GM12878 (cell line): ENCODE measurements around the gene SLCO4A1. TPM values are rescaled to one million over a fixed set of nuclear protein-coding genes. Genes with fewer than 3 reads are reported as not detected.

Experiments used
- ATAC-seq: fragments of 200-7000 bp; cut with Tn5 transposase; 3 replicates; pipeline ENCODE4 v1.9.1; 2020; ENCODE audit warnings: mild to moderate bottlenecking, moderate library complexity
- BruUV-seq: library from RNA; stranded (reverse); fragments of 400-500 nt; replicated peaks from 2 replicates; lab custom pipeline; 2021; lab: Mats Ljungman, UMichigan
- CTCF ChIA-PET: fragments of 300-600 bp; sonication (Branson Sonifier 250); formaldehyde crosslinking; extraction: SDS; loops from one replicate; lab custom pipeline; 2021; ENCODE audit warnings: inconsistent platforms; lab: Yijun Ruan, JAX
- POLR2A ChIA-PET: fragments of 350-600 bp; formaldehyde crosslinking; extraction: SDS; loops from one replicate; lab custom pipeline; 2021; ENCODE audit warnings: inconsistent platforms; lab: Charles Lee
- RAD21 ChIA-PET: fragments of 300-600 bp; sonication (Branson Sonifier 250); formaldehyde crosslinking; loops from one replicate; lab custom pipeline; 2023; ENCODE audit warnings: antibody characterized with exemption; ENCODE audit not compliant: unreplicated experiment; lab: Charles Lee
- SMC1A ChIA-PET: fragments of 300-600 bp; sonication (Branson Sonifier 250); formaldehyde crosslinking; loops from one replicate; lab custom pipeline; 2023; ENCODE audit not compliant: unreplicated experiment, uncharacterized antibody; lab: Charles Lee
- DNase-seq: peaks from one replicate; pipeline ENCODE4 v3.0.0-alpha.2; 2011; ENCODE audit warnings: low read depth, low spot score
- FAIRE-seq: peaks from 3 replicates; lab custom pipeline; 2011; peaks lifted over from hg19 to GRCh38; lab: Jason Lieb, UNC
- H2AFZ ChIP-seq: 2 replicates; pipeline ENCODE4 v1.6.0; 2011; ENCODE audit warnings: low read depth, low read length, control low read depth; ENCODE audit not compliant: control insufficient read depth
- H3K27ac ChIP-seq: 2 replicates; pipeline ENCODE4 v1.5.1; 2011; ENCODE audit warnings: control low read depth; ENCODE audit not compliant: control insufficient read depth, insufficient read depth
- H3K27me3 ChIP-seq, 2 experiments: replicated peaks in 1 of 2; 2 replicates each; pipeline versions ENCODE4 v1.6.0 to v1.6.1; 2011; ENCODE audit warnings: low read length in 1 of 2; ENCODE audit not compliant: control insufficient read depth in 2 of 2, insufficient read depth in 2 of 2
- H3K36me3 ChIP-seq, 2 experiments: 2 replicates each; pipeline ENCODE4 v1.5.1; 2011; ENCODE audit warnings: low read length in 1 of 2; ENCODE audit not compliant: control insufficient read depth in 2 of 2, insufficient read depth in 2 of 2
- H3K4me1 ChIP-seq: 2 replicates; pipeline ENCODE4 v1.6.1; 2011; ENCODE audit warnings: mild to moderate bottlenecking, low read length, moderate library complexity, mixed read lengths; ENCODE audit not compliant: control insufficient read depth, insufficient read depth
- H3K4me2 ChIP-seq: 2 replicates; pipeline ENCODE4 v1.6.0; 2011; ENCODE audit warnings: control low read depth; ENCODE audit not compliant: control insufficient read depth, insufficient read depth
- H3K4me3 ChIP-seq: fragments of 200-600 bp; sonication (generic); 2 replicates; pipeline ENCODE4 v1.5.1; 2016
- H3K79me2 ChIP-seq: 2 replicates; pipeline ENCODE4 v1.6.0; 2011; ENCODE audit warnings: low read length; ENCODE audit not compliant: control insufficient read depth, insufficient read depth
- H3K9ac ChIP-seq: 2 replicates; pipeline ENCODE4 v1.8.0; 2011; ENCODE audit warnings: low read length, control low read depth, mixed read lengths; ENCODE audit not compliant: control insufficient read depth, insufficient read depth
- H3K9me3 ChIP-seq: replicated peaks from 3 replicates; pipeline ENCODE4 v1.5.1; 2011; ENCODE audit warnings: mild to moderate bottlenecking, low read length; ENCODE audit not compliant: control insufficient read depth, insufficient read depth
- H4K20me1 ChIP-seq: 2 replicates; pipeline ENCODE4 v1.6.0; 2011; ENCODE audit not compliant: control insufficient read depth, insufficient read depth
- CREB1 ChIP-seq: IDR thresholded peaks from 2 replicates; pipeline ENCODE4 v1.6.1; 2012; ENCODE audit warnings: low read depth, mild to moderate bottlenecking, inconsistent platforms
- EGR1 ChIP-seq, 2 experiments: IDR thresholded peaks; 1 replicate in 1 of 2; 2 replicates in 1 of 2; pipeline ENCODE4 v1.6.1; 2011 to 2012; ENCODE audit warnings: low read depth in 2 of 2, low read length in 2 of 2, borderline replicate concordance in 1 of 2, mild to moderate bottlenecking in 1 of 2, moderate library complexity in 1 of 2
- HSF1 ChIP-seq: fragments of 150-350 bp; IDR thresholded peaks from 2 replicates; pipeline ENCODE4 v1.6.1; 2014; ENCODE audit warnings: mild to moderate bottlenecking, low read depth, low read length
- IRF3 ChIP-seq: fragments of 450-650 bp; IDR thresholded peaks from 2 replicates; pipeline ENCODE4 v1.6.1; 2014; ENCODE audit warnings: mild to moderate bottlenecking
- KLF5 ChIP-seq: fragments of 450-650 bp; IDR thresholded peaks from 2 replicates; pipeline ENCODE4 v1.6.1; 2014; ENCODE audit warnings: mild to moderate bottlenecking; ENCODE audit not compliant: partially characterized antibody
- PAX8 ChIP-seq: fragments of 450-650 bp; IDR thresholded peaks from 2 replicates; pipeline ENCODE4 v1.6.1; 2017; ENCODE audit warnings: mild to moderate bottlenecking, moderate library complexity
- RUNX3 ChIP-seq: IDR thresholded peaks from 2 replicates; pipeline ENCODE4 v1.6.1; 2012; ENCODE audit warnings: low read length, inconsistent platforms
- SMAD1 ChIP-seq: fragments of 450-650 bp; IDR thresholded peaks from 2 replicates; pipeline ENCODE4 v1.6.1; 2018; ENCODE audit warnings: mild to moderate bottlenecking, low read depth; ENCODE audit not compliant: partially characterized antibody
- SPI1 ChIP-seq: IDR thresholded peaks from 2 replicates; pipeline ENCODE4 v1.6.1; 2011; ENCODE audit warnings: low read depth, mild to moderate bottlenecking, low read length, moderate library complexity, borderline replicate concordance; ENCODE audit not compliant: insufficient read depth
- ZNF207 ChIP-seq: fragments of 450-650 bp; IDR thresholded peaks from 2 replicates; pipeline ENCODE4 v1.6.1; 2014; ENCODE audit warnings: antibody characterized with exemption, mild to moderate bottlenecking, borderline replicate concordance
- ZNF24 ChIP-seq: fragments of 450-650 bp; IDR thresholded peaks from 2 replicates; pipeline ENCODE4 v1.6.1; 2017; ENCODE audit warnings: antibody characterized with exemption, mild to moderate bottlenecking
- WGBS: methylation state at CpG from one replicate; pipeline ENCODE4 v1.1.6; 2016; ENCODE audit warnings: low lambda C conversion rate; ENCODE audit not compliant: insufficient replicate concordance, insufficient coverage; ENCODE audit errors: missing lambda C conversion rate; 5-methylcytosine and 5-hydroxymethylcytosine counted together
- in situ Hi-C: fragments of 300-500 bp; cut with MboI; formaldehyde crosslinking; loops from 9 replicates; pipeline ENCODE4 v1.14.3; 2018; ENCODE audit warnings: mixed read lengths
- intact Hi-C: fragments of 100-400 bp; cut with micrococcal nuclease; formaldehyde crosslinking; loops from one replicate; pipeline ENCODE4 v1.14.2; 2022; ENCODE audit not compliant: unreplicated experiment
- polyA plus RNA-seq, 11 experiments: library from polyadenylated mRNA; depleted of rRNA in 4 of 11; unstranded in 6 of 11; stranded (reverse) in 5 of 11; fragments of >200 nt; fragmentation: Nextera tagmentation in 4 of 11; fragmentation: Illumina TruSeq in 1 of 11; extraction: Ambion mirVana in 4 of 11; extraction: Trizol in 1 of 11; gene quantifications; 1 replicate in 1 of 11; 2 replicates in 10 of 11; pipeline versions ENCODE4 v1.2.1 to v1.2.3, GENCODE V29; 2011 to 2016; ENCODE audit warnings: inconsistent platforms in 2 of 11, missing spikeins in 2 of 11, low read depth in 1 of 11
- total RNA-seq, 4 experiments: library from RNA; depleted of rRNA in 3 of 4; stranded (reverse); fragments of >200 nt in 3 of 4; fragmentation: Illumina TruSeq in 1 of 4; extraction: Trizol in 1 of 4; gene quantifications; 2 replicates each; pipeline versions ENCODE4 v1.2.1 to v1.2.3, GENCODE V29; 2013 to 2021
- TF ChIP-seq, protein P1 (sequence below): IDR thresholded peaks from 2 replicates; pipeline ENCODE4 v1.6.1; 2012; ENCODE audit warnings: low read depth, low read length, improper control_type of control experiment

The SLCO4A1 gene
- total and polyA plus RNA-seq, 10 of the 15 experiments (the other 5 are each of a cell fraction or from before 2014, with no cell fraction given) = 2.1 to 30.7 (median 12.0) TPM

- BruUV-seq = no TSS peak
- Histone ChIP-seq H3K4me3 (no peak overlapping the region), H3K36me3 (peaks cover 6 to 7% of the 10 kb centered on the region in 2 experiments; a peak in 3 of 4 replicates), H3K4me1 (no peaks in the 10 kb centered on the region), H3K9me3 (no peaks in the 10 kb centered on the region), H3K9ac (no peak overlapping the region), H2AFZ (no peak overlapping the region), H4K20me1 (no peaks in the 10 kb centered on the region), H3K27ac (no peak overlapping the region), H3K4me2 (no peak overlapping the region), H3K79me2 (no peaks in the 10 kb centered on the region), H3K27me3 (no peaks in the 10 kb centered on the region)
- intact Hi-C loops (no loop called here), in situ Hi-C loops (no loop called here)
- ATAC-seq (no peak), FAIRE-seq (no peak), DNase-seq (no peak)
- POLR2A ChIA-PET = no interaction called here
- no peak for TF ChIP-seq HSF1
- TF ChIP-seq PAX8 = no peak
- TF ChIP-seq RUNX3 = no peak
- no peak for TF ChIP-seq ZNF24
- no peak for TF ChIP-seq IRF3
- no peak for TF ChIP-seq EGR1 (IDR thresholded peaks at IDR 0.05; ENCODE audit: borderline replicate concordance in 1 of 2, low read depth in 2 of 2, low read length in 2 of 2)
- TF ChIP-seq, protein P1, sequence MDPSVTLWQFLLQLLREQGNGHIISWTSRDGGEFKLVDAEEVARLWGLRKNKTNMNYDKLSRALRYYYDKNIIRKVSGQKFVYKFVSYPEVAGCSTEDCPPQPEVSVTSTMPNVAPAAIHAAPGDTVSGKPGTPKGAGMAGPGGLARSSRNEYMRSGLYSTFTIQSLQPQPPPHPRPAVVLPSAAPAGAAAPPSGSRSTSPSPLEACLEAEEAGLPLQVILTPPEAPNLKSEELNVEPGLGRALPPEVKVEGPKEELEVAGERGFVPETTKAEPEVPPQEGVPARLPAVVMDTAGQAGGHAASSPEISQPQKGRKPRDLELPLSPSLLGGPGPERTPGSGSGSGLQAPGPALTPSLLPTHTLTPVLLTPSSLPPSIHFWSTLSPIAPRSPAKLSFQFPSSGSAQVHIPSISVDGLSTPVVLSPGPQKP = no peak
- no peak for TF ChIP-seq CREB1
- no peak for TF ChIP-seq SMAD1
- TF ChIP-seq SPI1 = no peak
- TF ChIP-seq ZNF207 = no peak
- TF ChIP-seq KLF5 = no peak
- RAD21 ChIA-PET = no interaction called here
- SMC1A ChIA-PET = no interaction called here
- 94% methylated on average over 11 of the region's 12 CpGs for WGBS
- CTCF ChIA-PET = no interaction called here
Observed at GRCh38 chr20:62665153-62665754, 23.0 kb downstream of the SLCO4A1 start.
